Limb (tissue), 2 donors: ENCODE results near the gene NFKBIZ.
A peak's percentile ranks its signal among the peaks of the same experiment; 100 is the strongest.

Experiments used
- DNase-seq, 2 donors: peaks; one replicate each; pipeline ENCODE4 v3.0.0-alpha.2; 2016; ENCODE audit errors: extremely low spot score in 2 of 2

NFKBIZ gene

GRCh38 chr3:101827211-101828174 lies 21.8 kb upstream of the NFKBIZ start:
- DNase-seq, result peak in 1 of 2 donors; percentile 71

- no peak for DNase-seq
These were observed 21.0 kb upstream of the NFKBIZ start for GRCh38 chr3:101828276-101828675.

- no peak for DNase-seq
These were observed 20.4 kb upstream of the NFKBIZ start for GRCh38 chr3:101828691-101829436.

DNA sequence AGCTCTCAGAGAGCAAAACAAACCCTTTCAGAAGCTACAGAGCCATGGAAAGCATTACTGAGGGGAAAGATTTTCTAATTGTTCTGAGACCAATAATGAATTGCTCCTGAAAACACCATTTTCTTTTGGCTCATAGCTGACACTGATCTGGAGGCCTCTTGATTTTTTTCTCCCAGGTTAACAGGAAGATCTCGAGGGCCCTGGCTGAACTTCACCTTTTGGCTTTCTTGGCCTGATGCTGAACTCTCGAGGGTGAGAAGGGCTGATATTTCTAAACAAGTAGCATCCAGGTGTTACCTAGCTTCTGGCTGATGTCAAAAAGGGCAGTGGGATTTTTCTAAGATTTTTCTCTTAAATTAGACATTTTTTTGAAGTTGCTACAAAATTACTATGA lies 19.9 kb upstream of the NFKBIZ start:
- DNase-seq, result no peak

DNA sequence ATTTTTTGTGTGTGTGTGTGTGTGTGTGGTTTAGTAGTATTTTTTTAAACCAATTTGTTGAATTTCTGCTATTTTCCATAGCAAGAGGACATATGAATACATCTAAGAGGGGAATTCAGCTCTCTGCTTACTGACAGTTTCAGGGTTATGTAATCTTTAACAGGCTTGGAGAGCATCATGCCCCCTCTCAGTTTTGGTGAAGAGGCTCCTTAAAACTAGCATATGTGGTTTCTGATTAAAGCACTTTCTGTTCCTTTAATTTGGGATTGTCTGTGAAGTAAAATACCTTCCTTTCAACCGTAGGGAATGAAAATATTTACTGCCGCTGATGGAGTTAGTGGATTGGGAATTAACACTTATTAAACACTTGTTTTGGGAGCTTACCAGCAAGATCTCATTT lies 19.4 kb upstream of the NFKBIZ start:
- no peak for DNase-seq

GRCh38 chr3:101833446-101833974 lies 15.8 kb upstream of the NFKBIZ start:
- no peak for DNase-seq

- DNase-seq, result no peak
These were observed 13.6 kb upstream of the NFKBIZ start for GRCh38 chr3:101835676-101836075.

DNA sequence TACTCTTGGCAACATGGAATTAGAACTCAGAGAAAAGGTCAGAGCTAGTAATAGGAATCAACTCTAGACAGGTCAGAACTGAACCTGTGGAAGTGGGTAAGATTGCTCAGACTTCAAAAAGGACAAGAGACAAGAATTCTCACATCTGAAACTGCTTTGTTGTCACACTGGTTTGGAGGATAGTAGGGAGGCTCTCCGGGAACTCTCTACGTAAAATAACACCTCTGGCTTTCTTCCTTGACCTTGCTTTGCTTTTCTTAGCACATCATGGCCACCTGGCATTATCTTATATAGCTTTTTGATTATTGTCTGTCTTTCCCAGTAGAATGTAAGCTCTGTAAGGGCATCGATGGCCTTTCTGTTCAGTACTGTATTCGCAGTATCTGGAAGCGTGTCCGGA lies 13.2 kb upstream of the NFKBIZ start:
- DNase-seq, result no peak

GRCh38 chr3:101836652-101837598 lies 12.4 kb upstream of the NFKBIZ start:
- peak in 1 of 2 donors; percentile 23 for DNase-seq

- peak in 1 of 2 donors; percentile 21 for DNase-seq
These were observed 10.6 kb upstream of the NFKBIZ start for GRCh38 chr3:101838691-101839090.

GRCh38 chr3:101840066-101840465 lies 9.2 kb upstream of the NFKBIZ start:
- no peak for DNase-seq

- no peak for DNase-seq
These were observed 6.9 kb upstream of the NFKBIZ start for GRCh38 chr3:101842245-101842934.

DNA sequence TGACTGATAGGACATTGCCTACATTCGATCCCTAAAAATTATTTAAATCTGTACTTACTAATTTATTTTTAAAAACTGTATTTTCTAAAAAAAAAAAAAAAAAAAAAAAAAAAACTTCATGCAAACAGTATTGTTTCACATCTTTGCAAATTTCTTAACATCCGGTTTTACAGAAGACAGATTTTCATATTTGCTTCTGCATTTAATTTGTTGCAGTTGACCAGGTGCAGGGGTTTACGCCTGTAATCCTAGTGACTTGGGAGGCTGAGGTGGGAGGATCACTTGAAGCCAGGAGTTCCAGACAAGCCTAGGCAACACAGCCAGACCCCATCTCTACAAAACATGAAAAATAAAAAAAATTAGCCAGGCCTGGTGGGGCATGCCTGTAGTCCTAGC lies 6.4 kb upstream of the NFKBIZ start:
- DNase-seq, result no peak

DNA sequence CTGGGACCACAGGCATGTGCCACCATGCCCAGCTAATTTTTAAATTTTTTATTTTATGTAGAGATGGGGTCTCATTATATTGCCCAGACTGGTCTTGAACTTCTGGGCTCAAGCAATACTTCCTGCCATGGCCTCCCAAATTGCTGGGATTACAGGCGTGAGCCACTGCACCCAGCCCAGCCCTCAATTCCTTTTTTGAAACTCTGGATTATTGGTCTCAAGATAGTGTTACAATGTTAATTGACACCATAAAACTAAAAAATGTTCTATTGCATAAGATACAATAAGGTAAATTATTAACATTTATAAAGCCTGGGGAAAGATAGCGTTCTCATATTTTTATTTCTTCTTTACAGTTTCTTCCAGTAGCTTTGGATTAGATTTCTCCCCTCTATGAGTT lies 3.9 kb upstream of the NFKBIZ start:
- no peak for DNase-seq

- no peak for DNase-seq
These were observed 2.6 kb upstream of the NFKBIZ start for GRCh38 chr3:101846709-101847108.

GRCh38 chr3:101847328-101847727 lies 2.0 kb upstream of the NFKBIZ start:
- DNase-seq, result no peak

DNA sequence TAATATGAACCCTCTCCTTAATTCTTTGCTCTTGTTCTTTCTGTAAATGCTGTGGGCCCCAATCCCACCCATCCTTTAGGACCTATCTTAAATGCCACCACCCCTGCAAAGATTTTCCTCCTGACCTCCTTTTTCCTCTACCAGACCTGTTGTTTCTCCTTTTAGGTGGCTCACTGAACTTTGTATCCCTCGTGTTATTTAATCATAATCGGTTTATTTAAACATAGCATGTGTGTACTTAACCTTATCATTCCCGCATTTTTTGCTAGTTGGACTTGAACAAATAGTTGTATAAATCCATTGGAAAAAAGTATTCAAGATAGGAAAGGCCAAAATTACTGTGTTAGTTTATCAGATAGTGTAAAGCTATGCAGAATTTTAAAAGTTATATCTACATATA lies 988 bp upstream of the NFKBIZ start:
- no peak for DNase-seq

DNA sequence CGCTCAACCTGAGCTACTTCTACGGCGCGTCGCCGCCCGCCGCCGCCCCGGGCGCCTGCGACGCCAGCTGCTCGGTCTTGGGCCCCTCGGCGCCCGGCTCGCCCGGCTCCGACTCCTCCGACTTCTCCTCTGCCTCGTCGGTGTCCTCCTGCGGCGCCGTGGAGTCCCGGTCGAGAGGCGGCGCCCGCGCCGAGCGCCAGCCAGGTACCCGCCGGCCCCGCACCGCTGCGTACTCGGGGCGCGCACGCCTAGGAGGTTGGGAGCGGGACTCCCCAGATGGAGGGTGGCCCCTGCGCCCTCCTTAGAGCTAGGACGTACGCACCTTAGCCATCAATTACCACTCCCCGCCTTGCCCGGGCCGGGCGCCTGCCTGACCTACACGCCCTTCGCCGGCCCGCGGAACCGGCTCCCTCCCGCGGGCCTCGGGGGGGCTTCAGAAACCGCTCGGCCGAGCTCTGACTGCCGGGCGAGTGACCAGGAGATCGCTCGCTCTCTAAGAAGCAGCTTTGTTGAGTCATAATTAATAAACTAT lies 466 bp downstream of the NFKBIZ start:
- peak in 1 of 2 donors; percentile 34 for DNase-seq

- DNase-seq, result peak in 1 of 2 donors; percentile 31
These were observed 1.1 kb downstream of the NFKBIZ start for GRCh38 chr3:101850246-101851051.
